OCI-LY1 (cell line): ENCODE results near the gene VAMP4.

Source experiments
- EZH2 ChIP-seq: fragments of 200-600 bp; sonication (generic), shearing (Covaris generic); IDR thresholded peaks from 2 replicates; pipeline ENCODE4 v1.8.0; 2017; ENCODE audit warnings: borderline replicate concordance, mixed run types, mild to moderate bottlenecking, antibody characterized with exemption, low read length, moderate library complexity, mixed read lengths
- TF ChIP-seq, protein P1 (sequence below): fragments of 200-600 bp; sonication (generic), shearing (Covaris generic); IDR thresholded peaks from 2 replicates; pipeline ENCODE4 v1.5.1; 2017; ENCODE audit warnings: mild to moderate bottlenecking, antibody characterized with exemption, low read length, moderate library complexity, mixed read lengths

DNA sequence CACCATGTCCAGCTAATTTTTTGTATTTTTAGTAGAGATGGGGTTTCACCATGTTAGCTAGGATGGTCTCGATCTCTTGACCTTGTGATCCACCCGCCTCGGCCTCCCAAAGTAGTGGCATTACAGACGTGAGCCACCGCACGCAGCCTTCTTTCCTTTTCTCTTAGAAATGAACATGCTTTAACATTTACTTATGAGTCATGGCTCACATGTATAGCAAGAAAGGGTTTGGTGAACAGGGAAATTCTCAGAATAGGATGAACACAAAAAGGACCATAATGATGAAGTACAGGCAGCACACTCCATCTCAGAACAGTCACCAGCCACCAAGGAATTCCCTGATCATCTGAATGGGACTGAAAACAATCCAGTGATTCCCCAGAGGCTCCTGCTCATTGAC is 9.4 kb upstream of the VAMP4 start:
- TF ChIP-seq, protein P1, sequence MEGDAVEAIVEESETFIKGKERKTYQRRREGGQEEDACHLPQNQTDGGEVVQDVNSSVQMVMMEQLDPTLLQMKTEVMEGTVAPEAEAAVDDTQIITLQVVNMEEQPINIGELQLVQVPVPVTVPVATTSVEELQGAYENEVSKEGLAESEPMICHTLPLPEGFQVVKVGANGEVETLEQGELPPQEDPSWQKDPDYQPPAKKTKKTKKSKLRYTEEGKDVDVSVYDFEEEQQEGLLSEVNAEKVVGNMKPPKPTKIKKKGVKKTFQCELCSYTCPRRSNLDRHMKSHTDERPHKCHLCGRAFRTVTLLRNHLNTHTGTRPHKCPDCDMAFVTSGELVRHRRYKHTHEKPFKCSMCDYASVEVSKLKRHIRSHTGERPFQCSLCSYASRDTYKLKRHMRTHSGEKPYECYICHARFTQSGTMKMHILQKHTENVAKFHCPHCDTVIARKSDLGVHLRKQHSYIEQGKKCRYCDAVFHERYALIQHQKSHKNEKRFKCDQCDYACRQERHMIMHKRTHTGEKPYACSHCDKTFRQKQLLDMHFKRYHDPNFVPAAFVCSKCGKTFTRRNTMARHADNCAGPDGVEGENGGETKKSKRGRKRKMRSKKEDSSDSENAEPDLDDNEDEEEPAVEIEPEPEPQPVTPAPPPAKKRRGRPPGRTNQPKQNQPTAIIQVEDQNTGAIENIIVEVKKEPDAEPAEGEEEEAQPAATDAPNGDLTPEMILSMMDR = no peak
- no peak for TF ChIP-seq EZH2
